NCI-H1930 (cell line): Measurements from ENCODE around the gene C2CD4C.
"Not testable (repeated sequence)": the region's sequence is repeated elsewhere in the genome, so short reads cannot be mapped to it uniquely, and the experiment has no call there.

Experiments used
- DNase-seq, 2 experiments: peaks; one replicate each; lab custom pipeline; 2025; lab: John Stamatoyannopoulos, UW

C2CD4C gene

GRCh38 chr19:413756-414420 lies 4.9 kb upstream of the C2CD4C start:
- DNase-seq: no peak

GRCh38 chr19:412356-413355 lies 3.7 kb upstream of the C2CD4C start:
- peak; percentile 16 to 17 for DNase-seq

DNA sequence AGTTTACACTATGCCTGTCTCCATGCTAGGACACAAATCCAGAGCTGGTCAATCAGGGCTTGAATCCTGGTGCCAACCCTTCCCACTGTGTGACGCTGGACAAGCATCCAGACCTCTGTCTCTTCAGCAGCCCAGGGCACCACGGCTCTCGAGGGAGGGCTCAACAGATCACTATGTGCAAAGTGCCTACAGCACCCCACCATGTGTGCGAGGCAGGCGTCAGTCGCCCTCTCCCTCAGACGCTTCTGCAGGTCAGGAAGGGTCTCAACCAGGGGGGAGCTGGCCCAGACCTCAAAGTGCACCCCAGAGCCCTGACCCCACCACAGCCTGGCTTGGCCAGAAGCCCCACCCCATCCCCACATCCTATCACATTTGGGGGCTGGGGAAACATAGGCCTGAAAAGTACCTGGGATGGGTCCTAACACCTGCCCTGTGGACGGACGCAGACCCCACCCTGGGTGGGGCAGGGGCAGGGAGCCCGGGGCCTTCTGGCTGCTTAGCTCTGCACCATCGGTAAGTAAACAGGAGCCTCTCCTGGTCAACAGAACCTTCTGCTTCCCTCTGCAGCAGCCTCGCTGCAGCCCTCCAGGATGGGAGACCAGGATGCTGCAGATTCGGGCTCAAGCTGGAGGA lies 2.9 kb upstream of the C2CD4C start:
- no peak for DNase-seq

DNA sequence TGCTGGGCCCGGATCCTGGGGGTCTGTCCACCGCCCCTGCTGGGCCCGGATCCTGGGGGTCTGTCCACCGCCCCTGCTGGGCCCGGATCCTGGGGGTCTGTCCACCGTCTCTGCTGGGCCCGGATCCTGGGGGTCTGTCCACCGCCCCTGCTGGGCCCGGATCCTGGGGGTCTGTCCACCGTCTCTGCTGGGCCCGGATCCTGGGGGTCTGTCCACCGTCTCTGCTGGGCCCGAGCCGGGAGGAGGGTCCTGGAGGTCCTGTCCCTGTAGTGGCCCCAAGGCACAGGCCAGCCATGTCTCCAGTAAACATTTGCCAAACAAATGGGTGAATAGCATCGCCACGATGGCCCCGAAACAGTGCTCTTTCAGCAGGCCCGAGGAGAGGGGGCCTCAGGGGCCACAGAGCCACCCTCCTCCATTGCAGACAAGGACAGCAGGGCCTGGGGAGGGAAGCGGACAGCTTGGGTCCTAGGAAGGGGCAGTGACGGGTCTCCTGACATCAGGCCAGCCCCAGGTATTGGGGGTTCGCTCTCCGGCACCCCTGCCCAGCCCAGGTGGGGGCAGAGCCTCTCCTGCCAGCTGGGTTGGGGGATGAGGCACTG lies 2.3 kb upstream of the C2CD4C start:
- DNase-seq: not testable (repeated sequence)

GRCh38 chr19:410243-410781 lies 1.4 kb upstream of the C2CD4C start:
- no peak for DNase-seq

GRCh38 chr19:409516-410242 lies 732 bp upstream of the C2CD4C start:
- no peak for DNase-seq

- no peak for DNase-seq
These were observed 476 bp downstream of the C2CD4C start for GRCh38 chr19:408441-408901.

- no peak for DNase-seq
These were observed 1.2 kb downstream of the C2CD4C start for GRCh38 chr19:407511-408440.

DNA sequence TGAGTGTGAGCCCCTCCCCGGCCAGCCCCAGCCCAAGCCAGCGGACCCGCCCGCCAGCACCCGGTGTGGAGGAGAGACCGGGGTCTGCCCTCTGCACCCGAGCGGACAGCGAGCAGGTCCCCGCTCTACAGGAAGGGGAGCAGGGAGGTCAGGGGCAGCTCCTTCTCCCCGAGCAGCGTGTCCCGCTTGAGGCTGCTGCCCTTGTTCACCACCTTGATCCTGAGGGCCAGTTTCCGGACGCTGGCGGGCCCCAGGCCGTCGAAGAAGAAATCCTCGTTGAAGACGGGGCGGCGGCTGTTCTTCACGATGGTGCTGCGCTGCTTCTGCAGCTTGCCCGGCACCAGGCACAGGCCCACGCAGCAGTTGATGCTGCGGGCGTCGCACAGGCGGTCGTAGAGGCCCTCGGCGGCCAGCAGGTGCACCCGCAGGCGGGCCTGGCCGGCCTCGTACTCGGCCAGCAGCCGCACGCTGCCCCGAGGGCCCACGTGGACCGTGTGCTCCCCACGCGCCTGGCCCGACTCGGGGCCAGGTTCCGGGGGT lies 1.9 kb downstream of the C2CD4C start:
- no peak for DNase-seq

DNA sequence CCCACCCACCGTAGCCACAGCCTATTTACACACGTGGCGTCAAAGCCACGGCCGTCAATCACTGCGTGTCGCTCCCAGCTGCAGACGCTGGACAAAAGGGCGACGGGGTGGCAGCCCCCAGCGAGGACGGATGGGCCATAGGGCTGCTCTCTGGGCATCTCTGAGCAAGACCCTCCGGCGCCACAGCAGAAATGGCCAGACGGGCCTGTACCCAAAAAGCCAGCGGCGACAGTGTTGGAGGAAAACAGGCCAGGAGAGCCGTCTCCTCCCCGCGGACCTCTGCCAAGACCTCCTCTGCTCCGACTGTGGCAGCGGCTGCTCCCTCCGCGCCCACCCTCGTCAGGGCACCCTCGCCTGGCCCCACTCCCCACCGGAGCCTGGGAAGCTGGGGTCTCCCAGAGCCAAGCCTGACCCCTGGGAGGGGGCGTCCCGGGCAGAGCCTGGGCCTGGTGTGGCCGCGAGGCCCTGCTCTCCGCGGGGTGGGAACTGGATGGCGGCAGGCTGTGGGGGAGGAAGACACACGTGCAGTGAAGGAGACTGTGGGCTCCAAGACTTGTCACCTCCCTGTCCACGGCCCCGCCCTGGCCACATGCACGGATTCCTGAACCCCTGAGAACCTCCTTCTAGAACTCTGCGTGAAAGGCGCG lies 2.7 kb downstream of the C2CD4C start:
- no peak for DNase-seq

DNA sequence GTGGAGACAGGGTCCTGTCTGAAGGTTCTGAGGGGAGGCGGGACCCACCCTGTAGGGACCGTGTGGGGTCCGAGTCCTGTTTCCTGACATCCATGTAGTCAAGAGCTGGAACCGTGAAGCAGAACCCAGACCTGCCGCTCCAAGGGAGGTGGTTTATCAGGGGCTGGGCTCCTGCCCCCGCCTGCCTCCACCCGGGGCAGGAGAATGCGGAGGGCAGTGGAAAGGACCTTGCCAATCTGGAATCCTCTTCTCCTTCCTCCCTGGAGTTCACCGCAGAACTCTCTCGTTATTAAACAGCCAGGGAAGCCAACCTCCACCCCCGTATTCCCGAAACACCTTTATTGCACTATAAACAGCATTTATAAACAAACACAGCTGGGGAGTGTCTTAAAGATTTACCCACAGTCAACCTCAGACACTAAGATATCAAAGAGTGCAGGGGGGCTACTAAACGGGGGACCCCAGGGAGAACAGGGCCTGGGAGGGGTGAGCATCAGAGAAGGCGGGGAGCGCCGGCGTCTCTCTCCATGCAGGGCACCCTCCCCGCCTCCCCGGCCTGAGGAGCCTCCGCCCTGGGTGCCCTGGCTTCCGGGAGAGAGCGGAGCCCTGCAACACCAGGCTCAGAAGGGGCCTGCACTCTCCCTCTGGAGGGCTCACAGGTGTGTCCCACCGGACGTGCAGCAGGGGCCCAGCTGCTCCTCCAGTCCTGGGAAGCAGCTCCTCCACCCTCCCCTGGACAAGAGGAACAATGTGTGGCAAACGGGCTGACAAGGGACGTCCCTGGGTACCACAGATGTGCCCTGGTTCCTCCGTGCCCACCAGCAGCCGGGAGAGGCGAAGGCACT lies 3.6 kb downstream of the C2CD4C start:
- DNase-seq: peak in 1 of 2 experiments; percentile 3

DNA sequence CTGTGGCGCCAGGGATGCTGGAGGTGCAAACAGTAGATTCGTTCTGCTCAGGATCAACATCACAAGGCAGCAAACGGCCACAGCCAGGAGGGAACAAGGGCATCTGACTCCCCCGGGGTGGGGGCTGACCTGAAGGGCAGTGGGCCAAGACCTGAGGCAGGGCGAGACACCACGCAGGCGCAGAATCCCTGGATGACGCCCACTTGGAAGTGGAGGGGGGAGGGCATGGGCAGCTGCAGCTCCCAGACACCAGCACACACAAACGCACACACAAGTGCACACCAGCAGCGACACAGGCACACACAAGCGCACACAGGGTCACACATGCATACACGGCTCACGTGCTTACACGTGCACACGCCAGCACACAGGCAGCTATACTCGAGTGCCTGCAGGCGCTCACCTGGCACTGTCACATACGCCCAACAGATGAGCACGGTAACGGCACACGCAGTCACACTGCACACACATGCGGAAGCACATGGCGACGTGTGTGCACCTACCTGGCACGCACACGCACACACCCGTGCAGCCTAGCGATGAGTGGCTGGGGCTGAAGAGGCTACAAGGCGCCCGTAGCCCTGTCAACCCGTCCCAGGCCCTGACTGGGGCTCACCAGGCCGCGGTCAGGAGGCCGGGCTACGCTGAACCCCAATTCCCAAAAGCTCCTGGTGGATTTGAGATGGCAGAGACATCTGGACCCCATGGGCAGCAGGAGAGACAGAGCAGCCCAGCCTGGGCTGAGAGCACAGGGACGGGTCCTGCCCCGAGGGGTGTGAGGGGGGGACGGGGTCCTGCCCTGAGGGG lies 5.5 kb downstream of the C2CD4C start:
- no peak for DNase-seq

DNA sequence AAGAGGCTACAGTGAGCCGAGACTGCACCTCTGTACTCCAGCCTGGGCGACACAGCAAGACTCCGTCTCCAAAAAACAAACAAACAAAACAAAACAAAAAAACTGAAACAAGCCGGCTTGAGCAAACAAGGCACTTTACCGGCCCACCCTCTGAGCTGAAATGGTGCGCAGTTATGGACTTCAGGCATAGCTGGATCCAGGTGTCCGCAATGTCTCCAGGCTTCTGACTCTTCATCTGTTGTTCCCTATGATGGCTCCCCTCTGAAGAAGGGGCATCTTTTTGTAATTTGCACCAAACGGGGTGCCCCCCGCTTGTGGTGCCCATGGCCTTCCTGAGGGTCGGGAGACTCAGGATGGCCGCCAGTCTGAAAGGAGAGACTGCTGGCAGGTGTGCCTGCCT lies 6.2 kb downstream of the C2CD4C start:
- DNase-seq: no peak

DNA sequence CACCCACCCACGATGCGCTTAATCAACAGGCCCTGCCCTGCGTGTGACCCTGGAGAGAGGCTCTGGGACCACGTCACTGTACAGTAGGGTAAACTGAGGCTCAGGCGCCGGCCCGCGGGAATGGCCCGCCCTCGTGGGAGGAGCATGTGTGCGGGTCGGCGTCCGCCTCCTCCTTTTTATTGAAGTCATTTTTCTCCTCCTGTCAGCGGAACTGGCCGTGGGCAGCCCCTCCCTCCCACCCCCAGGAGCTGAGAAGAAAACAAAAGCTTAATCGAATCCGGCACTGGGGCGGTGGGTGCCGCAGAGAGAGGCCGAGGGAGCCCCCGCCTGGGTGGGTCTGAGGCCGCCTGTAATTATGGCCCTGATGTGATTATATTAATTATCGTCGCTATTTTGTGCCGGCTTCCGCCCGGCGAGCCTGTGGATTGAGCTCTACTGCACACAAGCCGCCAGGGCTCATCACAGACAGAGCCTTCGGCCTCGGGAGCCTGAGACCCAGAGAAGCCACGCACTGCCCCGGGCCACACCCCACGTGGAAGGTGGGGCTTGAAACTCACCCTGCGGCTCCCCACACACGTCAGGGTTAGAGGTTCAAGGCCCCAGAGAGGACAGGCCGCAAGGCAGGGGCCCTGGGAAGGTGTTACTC lies 7.0 kb downstream of the C2CD4C start:
- DNase-seq: no peak

DNA sequence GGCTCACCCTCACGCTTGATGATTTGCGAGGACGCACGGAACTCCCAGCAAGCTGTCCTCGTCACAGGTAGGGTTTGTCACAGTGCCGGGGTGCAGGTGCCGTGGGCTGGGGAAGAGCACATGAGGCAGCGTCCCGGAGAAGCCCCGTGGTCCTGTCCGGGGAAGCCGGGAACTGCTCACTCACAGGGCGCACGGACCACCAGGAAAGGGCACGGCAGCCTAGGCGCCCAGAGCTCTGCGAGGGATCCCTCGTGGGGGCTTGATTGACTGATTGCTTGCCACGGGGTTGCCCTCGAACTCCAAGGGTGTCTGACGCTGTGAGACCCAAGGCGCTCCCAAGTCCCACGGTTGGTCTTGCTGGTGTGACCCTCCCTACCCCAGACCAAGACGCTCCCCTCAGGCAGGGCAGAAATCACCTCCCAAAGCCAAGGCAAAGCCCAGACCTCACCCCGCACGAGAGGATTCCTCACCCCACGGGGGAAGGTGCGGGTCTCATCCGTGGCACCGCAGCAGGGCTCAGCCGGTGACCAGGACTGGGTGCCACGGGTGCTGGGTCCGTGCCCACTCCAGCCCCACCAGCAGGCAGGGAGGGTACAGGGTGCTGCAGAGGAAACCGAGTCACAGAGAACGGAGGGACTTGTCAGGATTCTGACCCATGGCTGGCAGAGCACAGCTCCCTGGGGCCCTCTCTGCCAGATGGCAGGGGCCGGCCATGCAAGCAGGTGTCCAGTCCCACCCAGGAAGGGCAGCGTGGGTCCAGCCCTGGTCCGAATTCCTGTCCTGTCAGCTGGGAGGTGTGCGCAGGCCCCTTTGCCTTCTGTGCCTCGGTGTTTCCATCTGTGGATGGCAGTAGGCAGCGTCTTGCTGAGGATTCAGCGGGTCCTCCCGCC lies 7.7 kb downstream of the C2CD4C start:
- DNase-seq: no peak

GRCh38 chr19:399370-399769 lies 9.6 kb downstream of the C2CD4C start:
- no peak for DNase-seq
